B cell (primary cell): ENCODE results near the gene EPOP. TPM values are rescaled to one million over a fixed set of nuclear protein-coding genes. Genes with fewer than 3 reads are reported as not detected.

Experiments
- ATAC-seq: fragments of 200-7000 bp; cut with Tn5 transposase; one replicate; pipeline ENCODE4 v1.10.0; 2021; ENCODE audit warnings: low read depth, mild to moderate bottlenecking, moderate number of reproducible peaks, moderate library complexity
- CTCF ChIA-PET: fragments of 350-600 bp; sonication (Branson Sonifier 250); formaldehyde crosslinking; loops from one replicate; lab custom pipeline; 2021; ENCODE audit warnings: antibody characterized with exemption, inconsistent platforms; lab: Charles Lee
- POLR2A ChIA-PET: fragments of 350-600 bp; sonication (Branson Sonifier 250); formaldehyde crosslinking; loops from one replicate; lab custom pipeline; 2021; ENCODE audit warnings: antibody characterized with exemption; lab: Charles Lee
- DNase-seq: peaks from one replicate; pipeline ENCODE4 v3.0.0; 2013
- H2AFZ ChIP-seq: 2 replicates; pipeline ENCODE4 v1.6.1; 2012; ENCODE audit warnings: mild to moderate bottlenecking, low read depth, low read length; ENCODE audit not compliant: insufficient read depth, poor library complexity, severe bottlenecking
- H3K27ac ChIP-seq, 2 donors: 1 replicate in 1 of 2; 2 replicates in 1 of 2; pipeline ENCODE4 v1.5.1; 2012 to 2013; ENCODE audit warnings: low read length in 2 of 2, mild to moderate bottlenecking in 2 of 2, moderate library complexity in 1 of 2
- H3K27me3 ChIP-seq, 4 experiments: fragments of 200-600 bp in 1 of 4; sonication (generic) in 1 of 4; replicated peaks in 1 of 4; 1 replicate in 2 of 4; 2 replicates in 2 of 4; pipeline versions ENCODE4 v1.6.1 to v1.7.0; 2013 to 2016; ENCODE audit warnings: low read length in 3 of 4, mild to moderate bottlenecking in 2 of 4, mixed read lengths in 1 of 4, moderate library complexity in 1 of 4; ENCODE audit not compliant: insufficient read depth in 4 of 4, control insufficient read depth in 3 of 4; ENCODE audit errors: control extremely low read depth in 1 of 4
- H3K36me3 ChIP-seq, 2 experiments: replicated peaks in 1 of 2; 1 replicate in 1 of 2; 2 replicates in 1 of 2; pipeline versions ENCODE4 v1.6.1 to v1.7.1; 2013; ENCODE audit warnings: low read length in 1 of 2; ENCODE audit not compliant: insufficient read depth in 2 of 2, control insufficient read depth in 1 of 2; ENCODE audit errors: control extremely low read depth in 1 of 2, extremely low read depth in 1 of 2
- H3K4me1 ChIP-seq, 2 donors: fragments of 200-600 bp in 1 of 2; sonication (generic) in 1 of 2; 1 replicate in 1 of 2; 2 replicates in 1 of 2; pipeline versions ENCODE4 v1.5.1 to v1.6.1; 2013 to 2017; ENCODE audit warnings: low read length in 2 of 2; ENCODE audit not compliant: control insufficient read depth in 2 of 2, insufficient read depth in 2 of 2
- H3K4me2 ChIP-seq: replicated peaks from 2 replicates; pipeline ENCODE3; 2012; ENCODE audit warnings: mild to moderate bottlenecking, low read depth, low read length; ENCODE audit not compliant: poor library complexity, severe bottlenecking
- H3K4me3 ChIP-seq, 5 experiments: fragments of 200-600 bp in 1 of 5; sonication (generic) in 1 of 5; 1 replicate in 3 of 5; 2 replicates in 2 of 5; pipeline versions ENCODE4 v1.5.1 to v1.7.0; 2011 to 2016; ENCODE audit warnings: low read length in 4 of 5, mild to moderate bottlenecking in 4 of 5, low read depth in 2 of 5, control low read depth in 1 of 5, moderate library complexity in 1 of 5; ENCODE audit not compliant: insufficient read depth in 1 of 5; ENCODE audit errors: control extremely low read depth in 1 of 5, extremely low read depth in 1 of 5
- H3K79me2 ChIP-seq: fragments of 200-600 bp; sonication (generic); one replicate; pipeline ENCODE4 v1.6.0; 2016; ENCODE audit warnings: low read length; ENCODE audit not compliant: control insufficient read depth, insufficient read depth
- H3K9ac ChIP-seq: fragments of 200-600 bp; sonication (generic); 2 replicates; pipeline ENCODE4 v1.6.1; 2017; ENCODE audit warnings: mild to moderate bottlenecking, low read length, moderate library complexity
- H3K9me3 ChIP-seq, 3 donors: one replicate each; pipeline versions ENCODE4 v1.6.1 to v1.7.1; 2013; ENCODE audit warnings: low read length in 2 of 3; ENCODE audit not compliant: control insufficient read depth in 2 of 3, insufficient read depth in 1 of 3; ENCODE audit errors: control extremely low read depth in 1 of 3
- H4K20me1 ChIP-seq: 2 replicates; pipeline ENCODE4 v1.6.0; 2012; ENCODE audit warnings: mild to moderate bottlenecking, low read length; ENCODE audit not compliant: insufficient read depth, control insufficient read depth, poor library complexity, severe bottlenecking
- H3K27ac Mint-ChIP-seq: one replicate; pipeline ENCODE4 v1.8.0; 2021; ENCODE audit warnings: mixed read lengths
- H3K27me3 Mint-ChIP-seq: one replicate; pipeline ENCODE4 v1.8.0; 2021; ENCODE audit warnings: mixed read lengths
- H3K4me1 Mint-ChIP-seq: one replicate; pipeline ENCODE4 v1.8.0; 2021; ENCODE audit warnings: mixed read lengths
- H3K4me3 Mint-ChIP-seq: one replicate; pipeline ENCODE4 v1.8.0; 2021; ENCODE audit warnings: mixed read lengths
- H3K9me3 Mint-ChIP-seq: one replicate; pipeline ENCODE4 v1.8.0; 2022; ENCODE audit warnings: mixed read lengths; ENCODE audit not compliant: insufficient read depth
- CTCF ChIP-seq: fragments of 200-600 bp; IDR thresholded peaks from one replicate; pipeline ENCODE4 v1.8.0; 2022; ENCODE audit warnings: antibody characterized with exemption, mild to moderate bottlenecking
- EZH2 ChIP-seq: IDR thresholded peaks from 2 replicates; pipeline ENCODE4 v1.6.1; 2012; ENCODE audit warnings: borderline replicate concordance, low read depth, mild to moderate bottlenecking, moderate library complexity, low read length; ENCODE audit not compliant: insufficient read depth, poor library complexity, severe bottlenecking
- WGBS: methylation state at CpG from one replicate; pipeline ENCODE4 v1.1.5; 2013; ENCODE audit warnings: missing lambda C conversion rate; ENCODE audit not compliant: insufficient coverage; 5-methylcytosine and 5-hydroxymethylcytosine counted together
- intact Hi-C: fragments of 100-400 bp; cut with micrococcal nuclease; formaldehyde crosslinking; loops from one replicate; pipeline ENCODE4 v1.10.0; 2022
- polyA plus RNA-seq: library from polyadenylated mRNA; depleted of rRNA; stranded (reverse); fragments of >200 nt; gene quantifications from 2 replicates; pipeline ENCODE4 v1.2.3, GENCODE V29; 2012
- total RNA-seq, 2 donors: library from RNA; stranded (reverse); fragments of 120-200 nt in 1 of 2; gene quantifications; 1 replicate in 1 of 2; 2 replicates in 1 of 2; pipeline versions ENCODE4 v1.2.3 to v1.2.4, GENCODE V29; 2013 to 2022

The EPOP gene
- total and polyA plus RNA-seq, 2 donors (not counting 1 experiment from before 2014, with no cell fraction given), result 0.66 to 1.2 TPM

- DNase-seq, result peak; percentile 50
- Mint-ChIP-seq H3K27ac (peak overlapping the region; percentile 90), H3K4me3 (peak overlapping the region; percentile 92), H3K27me3 (no peaks in the 10 kb centered on the region), H3K9me3 (no peaks in the 10 kb centered on the region), H3K4me1 (peaks cover 44% of the 10 kb centered on the region)
- ChIA-PET CTCF (interaction anchor here (1.0 to 3.8 kb wide), 6 partner anchors 17 to 458 kb away, joined by 3 to 32 read pairs (median 4); no protein-coding TSS in a partner anchor), POLR2A (interaction anchor here (3.7 kb wide), 1 partner anchor 22 kb away, joined by 15 read pairs; no protein-coding TSS in a partner anchor)
- H3K4me2 ChIP-seq, result peak overlapping the region; percentile 97
- H3K9me3 ChIP-seq, result no peaks in the 10 kb centered on the region
- TF ChIP-seq CTCF, result no peak
- no peak for TF ChIP-seq EZH2
- peaks cover 58% of the 10 kb centered on the region for H4K20me1 ChIP-seq
- intact Hi-C loops, result loop anchor here (1.0 kb wide), 1 partner anchor 29 kb away; no protein-coding TSS in a partner anchor
- 36% methylated on average over 11 of the region's 20 CpGs for WGBS
- H3K27me3 ChIP-seq, result no peaks in the 10 kb centered on the region
- ATAC-seq, result no peak
- peak overlapping the region; percentile 44 for H2AFZ ChIP-seq
- H3K27ac ChIP-seq, result peak overlapping the region in 1 of 2 donors; percentile 74
- peak overlapping the region; percentile 84 for H3K9ac ChIP-seq
- H3K36me3 ChIP-seq, result peaks cover 0 to 40% of the 10 kb centered on the region in 2 experiments
- peaks cover 31% of the 10 kb centered on the region for H3K79me2 ChIP-seq
- H3K4me1 ChIP-seq, result peaks cover 11 to 43% of the 10 kb centered on the region in 2 donors
- H3K4me3 ChIP-seq, result peak overlapping the region; percentile 48 to 95 (median 79)
Measured at GRCh38 chr17:38706505-38707216, 31.9 kb upstream of the EPOP start.
